ENCODE measurements around the gene OVOL2. TPM values are rescaled to one million over a fixed set of nuclear protein-coding genes. Genes with fewer than 3 reads are reported as not detected.

OVOL2 gene
- total RNA-seq, 2 experiments from 2014 or later = not detected

- peak overlapping the region; percentile 81 for H3K27ac Mint-ChIP-seq
- TF ChIP-seq CTCF (IDR thresholded peaks at IDR 0.05) = no peak
- peaks cover 37% of the 10 kb centered on the region for H3K4me1 Mint-ChIP-seq (ENCODE audit: low read depth)
- ATAC-seq (peak; percentile 79), DNase-seq (peak; percentile 82)
- CTCF ChIA-PET = interaction anchor here (1.0 kb wide), 1 partner anchor 24 kb away, joined by 4 read pairs; the partner anchor contains the start of genes MGME1 and SNX5
- intact Hi-C loops (cut with micrococcal nuclease) = loop anchor here (2.0 to 10.0 kb wide), 3 partner anchors 23 to 487 kb away; partner anchors contain the start of genes MGME1, RRBP1 and SNX5
- POLR2A ChIA-PET = interaction anchor here (0.6 to 1.6 kb wide), 3 partner anchors 25 to 462 kb away, joined by 3 to 4 read pairs (median 3); partner anchors contain the start of gene BFSP1
- H3K4me3 Mint-ChIP-seq = peak overlapping the region; percentile 45
- H3K27me3 Mint-ChIP-seq = peaks cover 12% of the 10 kb centered on the region
- no peaks in the 10 kb centered on the region for H3K9me3 Mint-ChIP-seq
- peaks cover 24% of the 10 kb centered on the region for H3K36me3 Mint-ChIP-seq (ENCODE audit: low read depth)
Measured at GRCh38 chr20:17992224-17992637, 65.5 kb downstream of the OVOL2 start.

- ChIA-PET CTCF (no interaction called here), POLR2A (interaction anchor here (0.7 to 1.5 kb wide), 3 partner anchors 8 to 25 kb away, joined by 3 to 10 read pairs (median 3); no protein-coding TSS in a partner anchor)
- Mint-ChIP-seq H3K4me1 (ENCODE audit: low read depth) (peaks cover 32% of the 10 kb centered on the region), H3K27ac (no peak overlapping the region), H3K9me3 (no peaks in the 10 kb centered on the region), H3K27me3 (peaks cover 5% of the 10 kb centered on the region), H3K36me3 (ENCODE audit: low read depth) (peaks cover 25% of the 10 kb centered on the region), H3K4me3 (no peak overlapping the region)
- ATAC-seq (no peak), DNase-seq (no peak)
- TF ChIP-seq CTCF (IDR thresholded peaks at IDR 0.05) = no peak
- intact Hi-C loops (cut with micrococcal nuclease) = loop anchor here (10.0 kb wide), 2 partner anchors 306 to 486 kb away; partner anchors contain the start of gene RRBP1
Measured at GRCh38 chr20:17990278-17990972, 67.3 kb downstream of the OVOL2 start.

- intact Hi-C loops (cut with micrococcal nuclease) = no loop called here
- no peak for DNase-seq
- Mint-ChIP-seq H3K36me3 (ENCODE audit: low read depth) (peaks cover 32% of the 10 kb centered on the region), H3K27me3 (no peaks in the 10 kb centered on the region), H3K9me3 (no peaks in the 10 kb centered on the region), H3K4me1 (ENCODE audit: low read depth) (peaks cover 25% of the 10 kb centered on the region), H3K27ac (no peak overlapping the region), H3K4me3 (no peak overlapping the region)
- ChIA-PET POLR2A (interaction anchor here (1.5 kb wide), 1 partner anchor 28 kb away, joined by 5 read pairs; no protein-coding TSS in a partner anchor), CTCF (no interaction called here)
- no peak for TF ChIP-seq CTCF (IDR thresholded peaks at IDR 0.05)
- no peak for ATAC-seq
Measured at GRCh38 chr20:17987988-17988387, 69.7 kb downstream of the OVOL2 start.

GRCh38 chr20:17985388-17986018 lies 72.2 kb downstream of the OVOL2 start:
- ATAC-seq (no peak), DNase-seq (no peak)
- POLR2A ChIA-PET = interaction anchor here (0.6 to 2.6 kb wide), 3 partner anchors 15 to 54 kb away, joined by 4 to 8 read pairs (median 7); partner anchors contain the start of genes MGME1 and SNX5
- Mint-ChIP-seq H3K4me3 (no peak overlapping the region), H3K36me3 (ENCODE audit: low read depth) (peaks cover 37% of the 10 kb centered on the region), H3K4me1 (ENCODE audit: low read depth) (peaks cover 14% of the 10 kb centered on the region), H3K9me3 (no peaks in the 10 kb centered on the region), H3K27ac (no peak overlapping the region), H3K27me3 (no peaks in the 10 kb centered on the region)
- intact Hi-C loops (cut with micrococcal nuclease) = no loop called here
- CTCF ChIA-PET = interaction anchor here (1.3 kb wide), 1 partner anchor 10 kb away, joined by 3 read pairs; no protein-coding TSS in a partner anchor
- no peak for TF ChIP-seq CTCF (IDR thresholded peaks at IDR 0.05)
